A673 (cell line): ENCODE measurements around the gene GFRA3. TPM values are rescaled to one million over a fixed set of nuclear protein-coding genes. Genes with fewer than 3 reads are reported as not detected.

Source experiments
- BruUV-seq: library from RNA; stranded (reverse); fragments of 400-500 nt; replicated peaks from 2 replicates; lab custom pipeline; 2021; lab: Mats Ljungman, UMichigan
- CTCF ChIA-PET: fragments of 300-600 bp; sonication (Branson Sonifier 250); formaldehyde crosslinking; loops from one replicate; lab custom pipeline; 2022; ENCODE audit warnings: antibody characterized with exemption; lab: Charles Lee
- POLR2A ChIA-PET: fragments of 300-600 bp; sonication (Branson Sonifier 250); formaldehyde crosslinking; loops from one replicate; lab custom pipeline; 2022; ENCODE audit warnings: antibody characterized with exemption; ENCODE audit not compliant: low non-redundant PET; lab: Charles Lee
- DNase-seq: peaks from one replicate; pipeline ENCODE4 v3.0.0-alpha.2; 2015; ENCODE audit warnings: low spot score
- H3K27ac ChIP-seq: fragments of 200-600 bp; sonication (generic); 2 replicates; pipeline ENCODE4 v1.5.1; 2016; ENCODE audit warnings: mixed run types, low read depth, mild to moderate bottlenecking, mixed read lengths, antibody characterized with exemption, low read length; ENCODE audit not compliant: poor library complexity, severe bottlenecking
- H3K27me3 ChIP-seq: fragments of 200-600 bp; sonication (generic); replicated peaks from 2 replicates; pipeline ENCODE4 v1.6.1; 2017; ENCODE audit warnings: mixed run types, low read depth, mild to moderate bottlenecking, mixed read lengths, antibody characterized with exemption, low read length; ENCODE audit not compliant: insufficient read depth, poor library complexity
- H3K36me3 ChIP-seq: fragments of 200-600 bp; sonication (generic); 2 replicates; pipeline ENCODE4 v1.6.1; 2016; ENCODE audit warnings: mixed run types, mild to moderate bottlenecking, mixed read lengths, antibody characterized with exemption, low read length; ENCODE audit not compliant: insufficient read depth, poor library complexity, severe bottlenecking
- H3K4me1 ChIP-seq: fragments of 200-600 bp; sonication (generic); 2 replicates; pipeline ENCODE4 v1.6.1; 2017; ENCODE audit warnings: mixed run types, mild to moderate bottlenecking, mixed read lengths, antibody characterized with exemption, low read length; ENCODE audit not compliant: insufficient read depth, poor library complexity, severe bottlenecking
- H3K4me3 ChIP-seq: fragments of 200-600 bp; sonication (generic); 2 replicates; pipeline ENCODE4 v1.5.1; 2016; ENCODE audit warnings: low read depth, mixed run types, mild to moderate bottlenecking, mixed read lengths, low read length; ENCODE audit not compliant: poor library complexity, severe bottlenecking
- H3K9me3 ChIP-seq: fragments of 200-600 bp; sonication (generic); 2 replicates; pipeline ENCODE4 v1.6.1; 2016; ENCODE audit warnings: mixed run types, low read depth, mild to moderate bottlenecking, mixed read lengths, antibody characterized with exemption, low read length; ENCODE audit not compliant: poor library complexity, severe bottlenecking
- EZH2 ChIP-seq: fragments of 200-600 bp; sonication (generic); IDR thresholded peaks from 2 replicates; pipeline ENCODE4 v1.6.1; 2017; ENCODE audit warnings: borderline replicate concordance, low read depth, mild to moderate bottlenecking, mixed read lengths, antibody characterized with exemption, low read length; ENCODE audit not compliant: poor library complexity, severe bottlenecking
- intact Hi-C: fragments of 100-400 bp; cut with micrococcal nuclease; formaldehyde crosslinking; loops from one replicate; pipeline ENCODE4 v1.10.0; 2022; ENCODE audit not compliant: unreplicated experiment
- total RNA-seq: library from RNA; stranded (reverse); gene quantifications from 2 replicates; pipeline ENCODE4 v1.2.3, GENCODE V29; 2021
- TF ChIP-seq, protein P1 (sequence below): fragments of 300-800, 200-600 bp; sonication (generic); conservative IDR thresholded peaks from 2 replicates; pipeline ENCODE4 v1.5.1; 2017; ENCODE audit warnings: low read depth, mild to moderate bottlenecking, antibody characterized with exemption, low read length, moderate library complexity, mixed read lengths

The GFRA3 gene
- total RNA-seq, 1 experiment from 2014 or later: 0.75 TPM

DNA sequence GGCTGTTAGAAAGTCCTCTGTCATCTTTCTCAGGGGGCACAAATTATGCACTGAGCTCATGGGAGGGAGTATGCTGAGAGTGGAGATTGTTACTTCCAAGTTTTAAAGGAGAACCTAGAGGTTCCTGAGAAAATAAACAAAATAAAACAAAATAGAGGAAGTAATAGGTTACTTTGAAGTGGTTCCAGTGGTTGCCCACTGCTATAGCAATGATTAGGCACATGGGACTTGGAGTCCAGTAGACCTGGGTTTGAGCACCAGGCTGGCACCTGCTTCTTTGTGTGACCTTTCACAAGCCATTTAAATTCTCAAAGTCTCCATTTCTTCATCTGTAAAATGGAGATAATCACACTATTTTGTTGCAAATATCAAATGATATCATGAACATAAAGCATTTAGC is 47.5 kb downstream of the GFRA3 start:
- Histone ChIP-seq H3K9me3 (no peaks in the 10 kb centered on the region), H3K36me3 (no peaks in the 10 kb centered on the region), H3K27me3 (no peaks in the 10 kb centered on the region), H3K4me1 (no peaks in the 10 kb centered on the region), H3K27ac (no peak overlapping the region), H3K4me3 (no peak overlapping the region)
- ChIA-PET CTCF (no interaction called here), POLR2A (no interaction called here)
- TF ChIP-seq EZH2: no peak
- TF ChIP-seq, protein P1, sequence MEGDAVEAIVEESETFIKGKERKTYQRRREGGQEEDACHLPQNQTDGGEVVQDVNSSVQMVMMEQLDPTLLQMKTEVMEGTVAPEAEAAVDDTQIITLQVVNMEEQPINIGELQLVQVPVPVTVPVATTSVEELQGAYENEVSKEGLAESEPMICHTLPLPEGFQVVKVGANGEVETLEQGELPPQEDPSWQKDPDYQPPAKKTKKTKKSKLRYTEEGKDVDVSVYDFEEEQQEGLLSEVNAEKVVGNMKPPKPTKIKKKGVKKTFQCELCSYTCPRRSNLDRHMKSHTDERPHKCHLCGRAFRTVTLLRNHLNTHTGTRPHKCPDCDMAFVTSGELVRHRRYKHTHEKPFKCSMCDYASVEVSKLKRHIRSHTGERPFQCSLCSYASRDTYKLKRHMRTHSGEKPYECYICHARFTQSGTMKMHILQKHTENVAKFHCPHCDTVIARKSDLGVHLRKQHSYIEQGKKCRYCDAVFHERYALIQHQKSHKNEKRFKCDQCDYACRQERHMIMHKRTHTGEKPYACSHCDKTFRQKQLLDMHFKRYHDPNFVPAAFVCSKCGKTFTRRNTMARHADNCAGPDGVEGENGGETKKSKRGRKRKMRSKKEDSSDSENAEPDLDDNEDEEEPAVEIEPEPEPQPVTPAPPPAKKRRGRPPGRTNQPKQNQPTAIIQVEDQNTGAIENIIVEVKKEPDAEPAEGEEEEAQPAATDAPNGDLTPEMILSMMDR: no peak
- DNase-seq: no peak
- intact Hi-C loops: no loop called here
- no TSS peak for BruUV-seq

DNA sequence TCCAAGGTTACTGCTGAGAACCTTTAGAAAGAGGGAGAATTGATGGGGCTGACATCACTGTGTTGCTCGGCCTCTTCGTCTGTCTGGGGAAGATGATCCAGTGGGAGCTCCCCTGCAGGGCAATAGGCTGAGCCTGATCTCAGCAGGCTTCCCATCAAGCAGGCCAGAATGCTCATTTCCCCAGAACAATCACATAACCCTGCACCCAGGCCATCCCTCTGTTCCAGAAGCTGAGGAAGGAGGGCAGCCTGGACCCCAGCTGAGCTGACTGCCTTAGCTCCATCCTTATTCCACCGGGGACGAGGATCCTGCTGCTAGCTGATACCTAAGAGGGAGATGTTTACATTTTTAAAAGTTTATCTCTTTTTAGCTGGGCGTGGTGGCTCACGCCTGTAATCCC is 49.7 kb downstream of the GFRA3 start:
- ChIA-PET CTCF (no interaction called here), POLR2A (no interaction called here)
- no peak for DNase-seq
- no peaks in the 10 kb centered on the region for H3K27me3 ChIP-seq
- H3K4me3 ChIP-seq: no peak overlapping the region
- H3K36me3 ChIP-seq: no peaks in the 10 kb centered on the region
- no peak for TF ChIP-seq EZH2
- TF ChIP-seq, protein P1: no peak
- BruUV-seq: no TSS peak
- H3K27ac ChIP-seq: no peak overlapping the region
- H3K4me1 ChIP-seq: no peaks in the 10 kb centered on the region
- no peaks in the 10 kb centered on the region for H3K9me3 ChIP-seq
- intact Hi-C loops: loop anchor here (5.0 kb wide), 2 partner anchors 53 to 188 kb away; no protein-coding TSS in a partner anchor

DNA sequence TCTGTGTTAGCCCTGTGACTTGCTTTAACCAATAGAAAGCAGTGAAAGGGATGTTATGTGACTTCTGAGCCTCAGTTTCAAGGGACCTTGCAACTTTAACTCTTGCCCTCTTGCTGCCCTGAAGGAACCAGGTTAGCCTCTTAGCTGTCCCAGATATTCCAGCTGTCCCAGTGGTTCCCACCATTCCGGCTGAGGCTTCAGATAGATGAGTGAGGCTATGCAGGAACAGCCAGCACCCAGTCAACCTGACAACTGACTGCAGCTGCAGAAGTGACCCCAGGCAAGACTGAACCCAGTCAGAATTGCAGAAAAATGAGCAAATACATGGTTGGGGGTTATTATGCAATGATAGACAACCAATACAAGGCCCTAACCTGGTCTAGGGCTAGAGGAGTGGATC is 50.9 kb downstream of the GFRA3 start:
- no peak for DNase-seq
- Histone ChIP-seq H3K4me1 (no peaks in the 10 kb centered on the region), H3K9me3 (no peaks in the 10 kb centered on the region), H3K27ac (no peak overlapping the region), H3K27me3 (no peaks in the 10 kb centered on the region), H3K4me3 (no peak overlapping the region), H3K36me3 (no peaks in the 10 kb centered on the region)
- BruUV-seq: no TSS peak
- no peak for TF ChIP-seq EZH2
- TF ChIP-seq, protein P1: no peak
- ChIA-PET CTCF (interaction anchor here (1.2 kb wide), 1 partner anchor 10 kb away, joined by 5 read pairs; the partner anchor contains the start of gene CDC23), POLR2A (no interaction called here)
- intact Hi-C loops: loop anchor here (5.0 kb wide), 2 partner anchors 54 to 189 kb away; no protein-coding TSS in a partner anchor
